Measurements from ENCODE around the gene SHC2. TPM values are rescaled to one million over a fixed set of nuclear protein-coding genes. Genes with fewer than 3 reads are reported as not detected.
"Not testable (repeated sequence)": the region's sequence is repeated elsewhere in the genome, so short reads cannot be mapped to it uniquely, and the experiment has no call there.

SHC2 gene
- total RNA-seq, 4 donors from 2014 or later = 14.6 to 25.0 (median 17.8) TPM

DNA sequence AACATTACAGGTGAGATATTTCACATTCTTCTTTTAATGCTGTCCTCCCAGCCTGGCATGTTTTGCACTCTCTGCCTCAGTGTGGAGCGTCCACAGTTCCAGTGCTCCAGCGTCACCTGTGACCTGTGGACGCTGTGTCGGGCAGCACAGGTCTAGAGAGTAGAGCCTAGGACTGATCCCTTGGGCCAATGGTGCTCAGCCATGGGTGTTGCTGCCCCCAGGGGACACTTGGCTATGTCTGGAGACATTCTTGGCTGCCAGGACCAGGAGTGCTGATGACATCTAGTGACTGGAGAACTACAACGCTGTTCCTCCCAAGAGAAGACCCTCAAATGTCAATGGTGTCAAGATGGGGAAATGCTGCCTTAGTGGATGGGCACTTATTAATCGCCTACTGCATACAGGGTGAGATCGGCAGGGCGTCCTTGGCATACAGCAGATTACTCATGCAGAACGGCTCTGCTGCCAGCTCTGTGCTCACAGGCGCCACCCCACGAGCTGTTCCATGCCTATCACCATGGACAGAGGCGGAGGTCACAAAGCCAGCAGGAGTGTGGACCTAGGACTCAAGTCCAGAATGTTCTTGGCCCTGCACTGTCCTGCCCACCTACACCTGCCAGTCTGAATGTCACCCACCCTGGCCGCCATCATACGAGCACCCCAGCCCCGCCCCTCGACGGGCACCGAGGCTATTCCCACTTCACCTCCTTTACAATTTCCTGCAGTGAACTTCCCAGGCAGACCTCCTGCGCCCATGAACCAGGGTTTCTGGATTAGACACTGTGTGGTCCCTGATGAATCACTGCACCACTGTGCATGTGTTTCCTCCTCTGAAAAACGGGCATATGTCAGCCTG, 21.6 kb upstream of the SHC2 start:
- DNase-seq (ENCODE audit: low spot score in 2 of 2) = no peak
- TF ChIP-seq POLR2A (IDR thresholded peaks at IDR 0.05) = no peak
- TF ChIP-seq, protein P1, sequence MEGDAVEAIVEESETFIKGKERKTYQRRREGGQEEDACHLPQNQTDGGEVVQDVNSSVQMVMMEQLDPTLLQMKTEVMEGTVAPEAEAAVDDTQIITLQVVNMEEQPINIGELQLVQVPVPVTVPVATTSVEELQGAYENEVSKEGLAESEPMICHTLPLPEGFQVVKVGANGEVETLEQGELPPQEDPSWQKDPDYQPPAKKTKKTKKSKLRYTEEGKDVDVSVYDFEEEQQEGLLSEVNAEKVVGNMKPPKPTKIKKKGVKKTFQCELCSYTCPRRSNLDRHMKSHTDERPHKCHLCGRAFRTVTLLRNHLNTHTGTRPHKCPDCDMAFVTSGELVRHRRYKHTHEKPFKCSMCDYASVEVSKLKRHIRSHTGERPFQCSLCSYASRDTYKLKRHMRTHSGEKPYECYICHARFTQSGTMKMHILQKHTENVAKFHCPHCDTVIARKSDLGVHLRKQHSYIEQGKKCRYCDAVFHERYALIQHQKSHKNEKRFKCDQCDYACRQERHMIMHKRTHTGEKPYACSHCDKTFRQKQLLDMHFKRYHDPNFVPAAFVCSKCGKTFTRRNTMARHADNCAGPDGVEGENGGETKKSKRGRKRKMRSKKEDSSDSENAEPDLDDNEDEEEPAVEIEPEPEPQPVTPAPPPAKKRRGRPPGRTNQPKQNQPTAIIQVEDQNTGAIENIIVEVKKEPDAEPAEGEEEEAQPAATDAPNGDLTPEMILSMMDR (IDR thresholded peaks at IDR 0.05) = no peak
- no peak overlapping the region for H3K4me3 ChIP-seq (ENCODE audit: low read depth, poor library complexity, severe bottlenecking)
- 57 to 60% methylated on average over 20 of the region's 20 CpGs for WGBS, 2 donors
- intact Hi-C loops (cut with DNase I; ENCODE audit: low total_unique reads) = no loop called here

DNA sequence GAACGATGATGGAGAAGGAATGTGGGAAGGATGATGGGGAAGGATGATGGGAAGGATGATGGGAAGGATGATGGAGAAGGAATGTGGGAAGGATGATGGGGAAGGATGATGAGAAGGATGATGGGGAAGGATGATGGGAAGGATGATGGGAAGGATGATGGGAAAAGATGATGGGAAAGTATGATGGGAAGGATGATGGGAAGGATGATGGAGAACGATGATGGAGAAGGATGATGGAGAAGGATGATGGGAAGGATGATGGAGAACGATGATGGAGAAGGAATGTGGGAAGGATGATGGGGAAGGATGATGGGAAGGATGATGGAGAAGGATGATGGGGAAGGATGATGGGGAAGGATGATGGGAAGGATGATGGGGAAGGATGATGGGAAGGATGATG, 20.3 kb upstream of the SHC2 start:
- WGBS, 2 donors = 89 to 95% methylated on average over 3 of the region's 3 CpGs
- intact Hi-C loops (cut with DNase I; ENCODE audit: low total_unique reads); DNase-seq (ENCODE audit: low spot score in 2 of 2); H3K4me3 ChIP-seq (ENCODE audit: low read depth, poor library complexity, severe bottlenecking): not testable (repeated sequence)

DNA sequence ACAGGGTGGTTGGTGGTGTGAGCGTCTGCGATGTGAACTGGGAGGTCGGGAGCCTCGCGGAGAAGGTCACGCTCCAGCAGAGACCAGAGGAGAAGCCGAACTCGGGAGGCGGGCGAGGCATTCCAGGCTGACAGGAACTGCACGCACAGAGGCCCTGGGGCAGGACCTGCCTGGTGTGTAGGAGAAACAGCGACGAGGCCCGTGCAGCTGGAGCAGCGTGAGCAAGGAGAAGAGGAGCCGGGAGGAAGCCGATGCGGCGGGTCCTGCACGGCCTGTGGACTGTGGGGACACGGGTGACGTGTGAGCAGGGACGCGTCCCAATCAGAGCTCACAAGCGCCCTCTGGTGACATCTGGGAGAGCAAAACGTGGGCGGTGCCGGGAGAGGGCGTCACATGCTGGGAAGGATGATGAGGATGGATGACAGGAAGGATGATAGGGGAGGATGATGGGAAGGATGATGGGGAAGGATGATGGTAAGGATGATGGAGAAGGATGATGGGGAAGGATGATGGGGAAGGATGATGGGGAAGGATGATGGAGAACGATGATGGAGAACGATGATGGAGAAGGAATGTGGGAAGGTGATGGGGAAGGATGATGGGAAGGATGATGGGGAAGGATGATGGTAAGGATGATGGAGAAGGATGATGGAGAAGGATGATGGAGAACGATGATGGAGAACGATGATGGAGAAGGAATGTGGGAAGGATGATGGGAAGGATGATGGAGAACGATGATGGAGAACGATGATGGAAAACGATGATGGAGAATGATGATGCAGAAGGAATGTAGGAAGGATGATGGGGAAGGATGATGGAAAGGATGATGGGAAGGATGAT, 19.4 kb upstream of the SHC2 start:
- TF ChIP-seq, protein P1 (IDR thresholded peaks at IDR 0.05) = peak in 1 of 3 donors; percentile 53
- no peak for TF ChIP-seq POLR2A (IDR thresholded peaks at IDR 0.05)
- H3K4me3 ChIP-seq (ENCODE audit: low read depth, poor library complexity, severe bottlenecking) = no peak overlapping the region
- DNase-seq (ENCODE audit: low spot score in 2 of 2) = peak; percentile 71 to 93
- intact Hi-C loops (cut with DNase I; ENCODE audit: low total_unique reads) = no loop called here
- 22 to 29% methylated on average over 36 of the region's 36 CpGs for WGBS, 2 donors

DNA sequence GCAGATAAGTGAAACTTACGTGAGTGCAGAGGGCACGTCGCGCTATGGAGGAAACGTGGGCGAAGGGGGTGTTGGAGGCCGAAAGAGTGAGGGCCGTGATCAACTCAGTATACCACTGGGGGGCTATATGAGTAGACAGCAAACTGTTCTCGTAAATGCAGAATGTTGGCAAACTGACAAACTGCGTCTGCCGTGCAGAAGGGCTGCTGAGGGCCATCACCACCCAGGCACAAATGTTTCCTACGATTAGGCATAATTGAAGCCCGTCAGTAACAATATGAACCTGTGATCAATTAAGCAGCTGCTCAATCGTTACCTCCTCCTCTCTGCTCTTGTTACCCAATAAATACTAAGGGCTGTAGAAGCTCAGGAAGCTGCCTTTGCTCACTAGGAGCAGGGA, 18.1 kb upstream of the SHC2 start:
- TF ChIP-seq POLR2A (IDR thresholded peaks at IDR 0.05) = no peak
- TF ChIP-seq, protein P1 (IDR thresholded peaks at IDR 0.05) = no peak
- intact Hi-C loops (cut with DNase I; ENCODE audit: low total_unique reads) = no loop called here
- DNase-seq (ENCODE audit: low spot score in 2 of 2) = no peak
- no peak overlapping the region for H3K4me3 ChIP-seq (ENCODE audit: low read depth, poor library complexity, severe bottlenecking)
- 64 to 70% methylated on average over 14 of the region's 14 CpGs for WGBS, 2 donors

DNA sequence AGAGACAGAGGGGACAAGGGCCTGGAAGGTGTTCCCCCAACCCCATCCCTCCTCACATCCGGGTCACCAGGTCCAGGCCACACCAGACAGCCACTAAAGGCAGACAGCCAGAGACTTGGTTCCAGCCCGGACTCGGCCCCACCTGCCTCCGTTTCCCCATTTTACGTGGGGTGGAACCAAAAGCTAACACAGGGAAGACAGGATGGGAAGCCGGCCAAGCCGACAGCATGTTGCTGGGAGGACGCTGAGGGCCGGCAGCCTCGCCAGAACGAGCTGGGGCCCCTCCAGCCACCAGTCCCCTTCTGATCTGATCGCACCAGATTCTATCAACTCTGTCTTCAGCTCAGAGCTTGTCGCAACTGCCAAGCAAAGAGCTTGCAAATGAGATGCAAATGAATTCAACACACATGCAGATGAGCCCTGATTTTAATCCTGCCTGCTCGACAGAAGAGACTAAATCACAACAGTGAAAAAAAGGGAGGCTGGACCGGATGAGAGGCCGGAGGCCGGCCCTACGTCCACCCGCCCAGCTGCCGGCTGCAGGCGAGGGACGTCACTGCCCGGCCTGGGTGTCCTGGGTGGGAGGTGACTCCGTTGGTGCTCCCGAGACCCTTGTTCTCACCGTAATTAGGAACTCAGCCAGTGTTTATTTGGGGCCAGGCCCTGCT, 17.5 kb upstream of the SHC2 start:
- no peak overlapping the region for H3K4me3 ChIP-seq (ENCODE audit: low read depth, poor library complexity, severe bottlenecking)
- DNase-seq (ENCODE audit: low spot score in 2 of 2) = no peak
- intact Hi-C loops (cut with DNase I; ENCODE audit: low total_unique reads) = no loop called here
- TF ChIP-seq, protein P1 (IDR thresholded peaks at IDR 0.05) = no peak
- TF ChIP-seq POLR2A (IDR thresholded peaks at IDR 0.05) = no peak
- 71 to 74% methylated on average over 26 of the region's 26 CpGs for whole genome bisulfite sequencing, 2 donors

DNA sequence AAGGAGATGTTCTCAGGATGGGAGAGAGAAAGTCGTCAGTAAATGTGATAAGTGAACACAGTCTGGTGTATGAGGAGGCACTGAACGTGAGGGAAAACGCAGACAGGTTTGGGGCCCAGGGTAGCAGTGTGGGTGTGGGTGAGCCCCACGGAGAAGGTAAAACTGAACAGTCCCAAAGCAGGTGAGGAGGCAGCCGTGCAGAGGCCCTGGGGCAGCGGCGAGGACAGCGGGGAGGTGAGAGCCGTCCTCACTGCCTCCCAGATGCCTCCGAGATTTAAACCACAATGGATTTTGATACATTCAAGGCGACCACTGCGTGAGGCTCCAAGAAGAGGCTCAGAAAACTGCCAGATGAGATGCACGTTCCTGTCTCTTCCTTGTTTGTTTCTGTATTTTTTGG, 14.5 kb upstream of the SHC2 start:
- H3K4me3 ChIP-seq (ENCODE audit: low read depth, poor library complexity, severe bottlenecking) = no peak overlapping the region
- DNase-seq (ENCODE audit: low spot score in 2 of 2) = no peak
- TF ChIP-seq, protein P1 (IDR thresholded peaks at IDR 0.05) = no peak
- no peak for TF ChIP-seq POLR2A (IDR thresholded peaks at IDR 0.05)
- 78 to 80% methylated on average over 13 of the region's 13 CpGs for WGBS, 2 donors
- intact Hi-C loops (cut with DNase I; ENCODE audit: low total_unique reads) = no loop called here
